Colon (tissue), 2 donors: ENCODE data around the gene CHSY1.

Experiments used
- FAIRE-seq: peaks from 2 replicates; lab custom pipeline; 2012; peaks lifted over from hg19 to GRCh38; lab: Jason Lieb, UNC
- donor health status: control.
- donor health status: control.

Gene CHSY1

DNA sequence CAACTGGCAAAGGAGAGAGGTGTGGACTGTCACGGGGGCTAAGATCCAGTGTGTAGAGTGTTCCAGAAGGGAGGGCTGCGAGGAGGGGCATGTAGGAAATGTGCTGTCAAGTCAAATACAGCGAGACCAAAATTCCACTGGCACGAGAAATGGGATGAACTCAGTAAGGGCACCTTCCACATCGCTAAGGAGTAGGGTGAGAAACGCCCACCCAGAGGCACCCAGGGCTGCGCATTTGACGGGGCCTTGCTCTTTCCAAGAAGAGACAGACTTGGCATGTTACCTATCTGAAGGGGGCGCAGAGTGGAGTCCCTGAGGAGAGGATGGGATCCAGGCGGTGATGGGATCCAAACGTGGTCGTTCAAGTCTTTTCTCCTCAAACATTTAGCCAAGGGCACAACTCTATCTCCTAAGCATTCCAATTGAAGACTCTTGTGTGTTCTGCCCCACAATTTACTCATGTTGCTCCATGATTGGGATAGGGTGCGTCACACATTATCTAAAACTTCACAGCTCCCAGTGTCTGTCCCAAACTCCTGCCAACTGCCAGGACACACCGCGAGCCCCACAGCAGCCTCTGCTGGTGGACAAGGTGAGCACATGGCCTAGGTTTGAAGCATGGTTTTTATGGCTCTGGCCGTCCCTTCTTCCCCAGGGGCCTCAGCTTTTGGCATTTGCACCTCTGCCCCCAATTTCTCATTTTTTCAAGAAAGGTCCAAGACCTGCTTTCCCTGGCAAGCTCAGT, 17.8 kb upstream of the CHSY1 start:
- FAIRE-seq: no peak

DNA sequence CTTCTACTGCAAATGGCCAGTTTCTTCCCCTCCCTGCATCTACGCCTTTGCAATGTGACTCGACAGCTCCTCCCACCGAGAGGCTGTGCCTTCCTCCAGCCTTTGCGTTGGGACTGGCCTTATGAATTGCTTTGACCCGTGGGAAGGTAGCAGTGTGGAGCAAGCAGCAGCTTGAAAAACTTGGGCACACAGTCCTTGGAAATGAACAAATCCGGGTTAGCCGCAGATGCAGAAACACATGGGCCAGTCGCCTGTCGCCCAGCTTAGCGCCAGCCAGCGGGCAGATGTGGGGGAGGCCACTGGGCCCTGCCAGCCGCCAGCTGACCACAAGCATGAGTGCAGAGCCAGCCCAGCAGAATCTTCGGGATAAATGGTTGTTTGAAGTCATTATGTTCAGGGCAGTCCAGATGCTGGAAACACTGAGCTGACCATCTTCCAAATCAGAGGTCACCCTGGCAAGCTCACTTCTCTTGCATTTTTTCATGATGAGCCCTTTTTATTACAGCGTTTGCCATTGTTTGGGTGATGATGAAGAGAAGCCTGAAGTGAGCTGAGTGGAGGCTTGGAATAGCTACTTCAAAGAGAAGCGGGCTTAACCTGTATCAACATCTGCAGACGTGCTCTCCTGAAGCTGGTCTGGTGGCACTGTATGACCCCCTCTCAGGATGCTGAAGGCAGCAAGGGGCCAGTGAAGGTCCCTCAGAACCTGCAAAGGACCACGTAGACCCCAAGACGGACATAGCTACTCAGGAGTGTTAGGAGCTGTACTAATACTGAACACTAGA, 15.7 kb upstream of the CHSY1 start:
- FAIRE-seq: no peak

DNA sequence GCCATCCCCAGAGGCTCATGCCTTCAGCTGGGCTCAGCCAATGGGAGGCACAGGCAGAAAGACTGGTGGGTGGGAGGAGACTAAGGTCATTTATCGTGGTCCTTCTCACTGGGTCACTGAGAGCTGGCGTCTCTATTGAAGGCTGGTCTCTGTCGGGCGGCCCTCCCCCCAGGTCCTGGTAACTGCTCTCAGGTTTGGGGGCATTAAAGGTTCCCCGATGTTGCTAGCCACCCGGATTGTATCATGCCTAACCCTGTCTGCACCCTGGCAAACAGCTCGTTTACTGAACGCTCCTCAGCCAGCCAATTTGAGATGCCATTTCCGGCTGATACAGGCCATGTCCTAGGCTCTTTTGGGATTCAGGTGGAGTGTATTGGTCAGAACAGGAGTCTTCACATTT, 14.9 kb upstream of the CHSY1 start:
- no peak for FAIRE-seq

DNA sequence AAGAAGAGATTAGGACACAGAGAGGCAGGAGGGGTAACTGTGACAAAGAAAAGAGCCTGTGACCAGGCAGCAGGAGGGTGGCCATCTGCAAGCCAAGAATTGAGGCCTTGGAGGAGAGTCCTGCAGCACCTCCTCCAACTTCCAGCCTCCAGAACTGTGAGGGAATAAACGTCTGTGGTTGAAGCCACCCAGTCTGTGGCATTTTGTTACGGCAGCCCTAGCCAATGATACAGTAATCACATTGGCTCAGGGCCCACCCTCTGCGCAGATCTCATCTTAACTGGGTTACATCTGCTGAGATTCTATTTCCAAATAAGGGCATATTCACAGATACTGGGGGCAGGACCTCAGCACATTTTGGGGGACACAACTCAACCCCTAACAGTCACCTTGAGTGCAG, 14.2 kb upstream of the CHSY1 start:
- no peak for FAIRE-seq

DNA sequence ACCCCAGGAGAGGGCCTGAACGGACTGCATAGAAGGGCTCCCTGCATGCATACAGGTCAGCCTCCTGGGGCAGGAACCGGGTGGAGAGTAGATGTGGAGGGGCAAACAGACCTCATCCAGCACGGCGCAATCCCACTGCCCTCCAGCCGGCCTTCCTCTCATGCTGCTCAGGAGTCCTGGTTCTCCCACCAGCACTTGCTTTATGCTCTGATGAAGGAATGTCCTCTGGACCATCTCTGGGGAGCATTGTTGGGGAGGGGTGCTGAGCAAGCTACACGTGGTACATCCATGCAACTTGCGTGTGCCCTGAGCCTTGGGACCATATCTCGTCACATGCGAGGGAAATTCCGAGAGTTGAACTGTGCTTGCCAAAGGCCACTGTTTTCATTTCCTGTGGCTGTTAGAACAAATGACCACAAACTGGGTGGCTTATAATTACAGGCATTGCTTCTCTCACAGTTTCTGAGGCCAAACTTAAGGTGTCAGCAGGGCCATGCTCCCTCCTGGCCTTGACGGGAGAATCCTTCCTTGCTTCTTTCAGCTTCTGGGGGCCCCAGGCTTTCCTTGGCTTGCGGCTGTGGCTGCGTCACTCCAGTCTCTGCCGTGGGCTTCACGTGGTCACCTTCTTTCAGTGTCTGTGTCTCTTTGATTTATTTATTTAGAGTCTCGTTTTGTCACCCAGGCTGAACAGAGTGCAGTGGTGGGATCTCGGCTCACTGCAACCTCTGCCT, 13.2 kb upstream of the CHSY1 start:
- no peak for FAIRE-seq

DNA sequence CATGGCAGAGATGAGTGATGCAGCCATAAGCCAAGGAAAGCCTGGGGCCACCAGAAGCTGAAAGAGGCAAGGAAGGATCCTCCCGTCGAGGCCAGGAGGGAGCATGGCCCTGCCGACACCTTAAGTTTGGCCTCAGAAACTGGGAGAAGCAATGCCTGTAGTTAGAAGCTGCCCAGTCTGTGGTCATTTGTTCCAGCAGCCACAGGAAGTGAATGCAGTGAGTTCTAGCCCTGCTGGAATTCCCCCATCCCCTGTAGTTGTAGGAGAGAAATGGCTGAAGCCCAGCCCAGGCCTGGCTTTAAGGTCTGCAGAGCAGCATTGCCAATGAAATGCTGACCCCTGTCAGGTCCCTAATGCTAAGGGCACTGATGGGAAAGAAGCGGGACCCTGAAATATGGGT, 12.2 kb upstream of the CHSY1 start:
- FAIRE-seq: no peak

DNA sequence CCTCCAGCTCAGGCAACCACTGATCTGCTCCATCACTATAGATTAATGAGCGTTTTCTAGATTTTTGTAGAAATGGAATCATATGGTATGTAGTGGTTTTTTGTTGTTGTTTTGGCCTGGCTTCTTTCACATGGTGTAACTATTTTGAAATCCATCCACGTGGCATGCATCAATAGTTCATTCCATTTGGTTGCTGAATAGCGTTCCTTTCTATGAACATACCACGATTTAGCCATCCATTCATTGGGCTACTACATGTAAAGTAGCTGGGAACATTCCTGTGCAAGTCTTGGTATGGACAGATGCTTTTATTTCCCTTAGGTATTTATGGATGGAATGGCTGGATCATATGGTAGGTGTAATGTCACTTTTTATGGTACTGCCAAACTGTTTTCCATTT, 10.7 kb upstream of the CHSY1 start:
- no peak for FAIRE-seq

DNA sequence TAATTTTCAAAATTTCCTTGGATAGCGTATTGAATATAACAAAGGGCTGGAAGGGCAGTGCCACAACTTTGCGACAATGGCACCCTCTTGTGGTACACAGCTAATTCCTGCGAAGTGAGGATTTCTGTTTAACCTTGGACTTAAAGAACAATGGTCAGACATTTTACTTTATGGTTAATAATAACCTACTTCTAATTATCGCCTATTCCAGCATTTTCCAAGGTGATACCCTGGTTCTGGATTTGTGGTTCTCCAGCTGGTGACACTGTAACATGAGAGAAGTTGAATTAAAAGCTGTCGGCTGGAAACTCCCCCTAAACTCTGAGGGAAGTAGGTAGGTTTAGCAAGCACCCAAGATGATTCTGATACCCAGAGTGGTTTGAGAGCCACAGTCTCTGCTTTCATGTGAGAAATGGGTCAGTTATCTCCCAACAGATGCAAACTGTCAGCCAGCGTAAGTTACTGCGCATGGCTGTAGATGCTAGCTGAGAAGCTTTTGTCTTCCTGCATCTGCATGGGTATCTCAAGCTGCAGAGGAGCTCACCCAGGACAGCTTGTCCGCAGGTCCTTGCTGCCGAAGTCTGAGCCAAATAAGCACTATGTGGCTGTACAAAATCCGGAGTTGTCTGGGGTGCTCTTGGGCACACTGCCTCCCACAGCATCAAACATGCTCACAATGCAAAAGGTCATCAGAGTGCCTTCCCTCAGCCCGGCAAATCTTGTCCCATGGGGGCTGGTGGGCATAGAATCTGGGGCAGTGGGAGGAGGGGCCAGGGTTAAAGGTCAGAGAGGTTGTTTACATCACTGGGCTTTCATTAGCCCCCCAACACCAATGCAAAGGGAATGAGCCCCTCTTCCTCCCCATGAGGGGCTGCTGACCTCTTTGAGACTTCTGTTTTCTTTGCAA, 6.6 kb upstream of the CHSY1 start:
- FAIRE-seq: no peak

DNA sequence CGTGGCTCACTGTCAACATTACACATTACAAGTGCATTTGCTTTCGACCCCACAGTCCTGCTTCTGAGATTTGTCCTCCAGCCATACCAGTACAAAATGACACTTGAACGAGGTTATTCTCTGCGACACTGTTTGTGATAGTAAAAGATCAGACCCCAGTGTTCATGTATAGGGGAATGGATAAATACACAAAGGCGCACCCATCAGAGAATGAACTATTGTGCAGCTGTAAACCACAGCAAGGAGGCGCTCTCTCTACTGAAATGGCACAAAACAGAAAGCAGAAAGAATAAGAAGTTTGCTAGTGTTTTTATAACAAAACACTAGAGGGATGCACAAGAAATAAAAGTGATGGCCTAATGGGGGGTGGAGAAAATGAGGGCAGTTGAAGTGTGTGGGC, 4.9 kb upstream of the CHSY1 start:
- no peak for FAIRE-seq

DNA sequence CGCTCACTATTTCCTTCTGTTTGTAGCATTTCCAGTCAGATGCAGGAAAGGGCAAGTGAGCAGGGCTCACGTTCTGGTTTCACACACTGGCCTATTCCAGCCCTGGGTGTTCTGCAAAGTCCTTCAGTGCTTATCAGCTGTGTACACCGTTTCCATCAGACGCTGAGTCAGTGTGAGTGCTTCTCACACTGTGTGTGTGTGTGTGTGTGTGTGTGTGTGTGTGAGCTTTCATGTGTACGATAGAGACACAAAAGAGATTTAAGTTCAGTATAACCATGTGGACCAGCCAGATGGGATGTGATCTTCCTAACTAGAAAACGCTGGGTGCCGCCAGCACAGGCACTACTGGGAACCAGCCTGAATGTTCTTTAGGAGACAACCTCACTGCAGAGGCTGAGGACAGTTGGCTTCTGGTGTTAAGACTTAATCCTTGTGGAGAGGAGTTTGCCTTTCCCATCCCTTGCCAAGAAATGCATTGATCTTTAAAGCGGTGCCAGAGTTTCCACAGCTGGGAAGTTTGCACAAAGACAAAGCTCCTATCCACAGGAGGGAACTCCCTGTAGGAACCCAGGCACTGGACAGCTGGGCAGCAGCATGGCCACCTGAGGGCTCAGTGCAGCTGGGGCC, 3.9 kb upstream of the CHSY1 start:
- no peak for FAIRE-seq

DNA sequence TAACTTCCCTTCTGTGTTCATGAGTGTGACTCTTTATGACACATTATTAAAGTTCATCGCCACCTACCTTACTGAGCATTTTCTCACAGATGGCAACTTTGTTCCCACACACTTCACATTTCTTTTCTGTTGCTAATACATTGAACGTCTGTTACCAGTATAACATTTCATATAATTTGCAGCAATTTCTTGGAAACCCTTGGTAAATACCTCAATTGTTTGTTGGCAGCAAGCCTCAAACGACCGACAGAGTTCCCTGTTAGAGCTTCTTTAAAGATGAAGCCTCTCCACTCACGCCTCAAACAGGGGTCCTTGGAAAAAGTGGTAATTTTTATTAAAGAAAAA, 3.2 kb upstream of the CHSY1 start:
- FAIRE-seq: no peak

DNA sequence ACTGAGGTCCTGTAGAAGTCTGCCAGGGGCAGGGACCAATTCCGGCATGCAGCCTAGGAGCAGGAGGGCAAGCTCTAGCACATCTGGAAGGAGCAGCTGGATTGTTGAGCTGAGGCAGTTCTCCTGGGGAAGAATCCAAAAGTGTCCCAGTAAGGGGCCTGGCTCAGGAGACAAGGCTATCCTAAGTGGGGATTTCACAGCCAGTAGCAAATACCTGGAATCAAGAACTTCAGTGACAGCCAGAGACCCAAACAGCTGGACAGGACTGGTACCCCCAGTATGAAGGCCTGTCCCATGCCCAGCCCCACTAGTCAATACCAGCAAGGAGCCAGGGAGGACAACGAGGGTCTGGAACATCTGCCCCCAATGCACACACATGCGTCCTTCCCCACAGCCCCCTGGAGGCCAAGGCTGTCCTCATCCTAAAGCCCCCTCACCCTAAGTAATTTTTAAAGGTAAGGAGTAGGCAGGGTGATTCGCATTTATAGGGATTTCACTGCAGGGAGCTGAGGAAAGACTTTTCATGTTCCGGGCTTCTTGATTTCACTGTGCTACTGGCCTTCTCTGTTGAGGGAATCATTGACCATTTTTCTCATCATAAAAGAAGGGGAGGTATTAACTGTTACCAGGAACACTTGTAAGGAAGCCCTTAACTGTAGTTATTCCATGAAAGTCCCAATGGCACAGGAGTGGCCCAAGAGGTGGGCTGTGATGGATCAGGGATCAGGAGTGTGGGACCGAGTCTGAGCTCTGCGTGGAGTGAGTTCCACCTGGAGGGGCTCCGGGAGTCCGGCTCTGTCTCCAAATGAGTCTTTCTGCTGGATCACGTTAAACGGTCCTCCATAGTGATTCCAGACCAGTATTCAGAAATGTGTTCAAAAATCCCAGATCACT, 2.6 kb upstream of the CHSY1 start:
- no peak for FAIRE-seq

DNA sequence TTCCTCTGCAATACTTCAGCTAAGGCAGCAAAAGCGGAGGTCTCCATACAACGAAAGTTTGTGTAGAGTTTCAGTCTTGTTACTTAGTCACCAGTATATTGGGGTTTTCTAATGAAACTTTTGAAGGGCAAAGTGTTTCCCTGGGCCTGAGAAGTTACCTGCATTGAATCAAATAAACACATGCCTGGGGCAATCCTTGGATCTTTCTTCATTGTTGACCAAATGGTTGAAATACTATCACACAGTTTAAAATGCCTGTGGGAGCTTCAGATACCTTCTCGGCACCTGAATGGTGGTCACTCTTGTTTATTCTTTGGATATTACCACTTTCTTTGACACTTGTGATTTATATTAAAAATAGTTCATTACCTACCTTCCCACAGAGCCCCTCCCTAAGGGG, 988 bp upstream of the CHSY1 start:
- FAIRE-seq: no peak

DNA sequence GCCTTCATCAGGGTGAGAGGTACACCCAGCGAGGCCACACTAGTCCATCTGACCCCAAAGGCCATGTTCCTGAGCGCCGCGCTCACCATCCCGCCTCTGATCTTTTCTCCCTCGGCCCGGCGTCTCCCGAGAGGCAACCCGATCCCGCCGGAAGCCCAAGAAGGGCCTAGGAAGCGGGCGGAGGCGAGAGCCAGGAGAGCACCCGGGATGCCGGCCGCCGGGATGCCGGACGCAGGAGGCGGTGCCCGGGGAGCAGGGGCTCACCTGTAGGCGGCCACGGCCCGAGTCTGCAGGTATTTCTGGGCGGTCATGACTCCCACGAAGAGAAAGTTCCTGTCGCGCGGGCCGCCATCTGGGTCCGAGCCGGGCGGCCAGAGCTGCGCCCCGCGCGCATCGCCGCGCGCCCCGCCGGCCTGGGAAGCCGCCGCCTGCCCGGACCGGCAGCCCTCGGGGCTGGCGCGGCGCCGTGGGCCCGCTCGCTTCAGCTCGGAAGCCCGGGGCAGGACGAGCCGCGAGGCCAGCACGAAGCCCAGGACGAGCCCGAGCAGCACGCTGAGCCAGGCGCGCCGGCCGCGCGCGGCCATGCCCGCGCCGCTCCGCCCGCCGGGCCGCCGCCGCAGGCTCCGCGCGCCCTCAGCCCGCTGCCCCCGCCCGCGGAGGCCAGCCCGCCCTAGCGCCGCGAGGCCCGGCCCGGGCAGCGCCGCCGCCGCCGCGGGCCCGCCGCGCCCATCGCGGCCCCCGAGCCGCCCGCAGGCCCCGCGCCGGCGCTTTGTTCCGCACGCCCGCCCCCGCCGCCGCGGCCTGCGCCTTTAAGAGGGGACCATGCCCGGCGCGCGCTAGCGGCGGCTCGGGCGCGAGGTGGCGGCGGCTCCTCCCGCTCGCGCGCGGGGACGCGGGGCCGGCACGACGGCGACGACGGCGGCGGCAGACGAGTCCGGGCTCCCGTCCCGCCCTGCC, 697 bp downstream of the CHSY1 start:
- FAIRE-seq: no peak

DNA sequence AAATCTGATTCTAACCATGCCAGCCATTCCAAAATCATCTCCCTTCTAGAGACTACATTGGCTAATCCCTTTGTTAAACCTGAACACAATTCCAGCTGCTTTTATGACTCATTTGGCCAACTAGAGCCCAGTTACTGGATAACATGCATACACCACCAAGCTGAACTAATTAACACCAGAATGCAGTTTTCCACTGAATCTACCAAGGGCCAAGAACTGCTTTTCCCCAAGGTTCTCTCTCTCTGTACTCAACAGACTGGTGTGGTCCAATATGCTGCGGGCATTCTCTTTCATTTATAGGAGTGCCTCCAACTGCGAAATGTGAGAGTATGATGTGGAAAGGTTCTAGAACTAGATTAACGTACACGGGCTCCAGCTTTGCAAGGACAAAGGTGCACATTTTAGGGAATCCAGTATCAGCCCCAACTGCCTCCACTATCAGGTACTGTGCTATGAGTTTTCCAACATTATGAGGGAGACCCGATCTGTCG, 1.5 kb downstream of the CHSY1 start:
- FAIRE-seq: no peak

DNA sequence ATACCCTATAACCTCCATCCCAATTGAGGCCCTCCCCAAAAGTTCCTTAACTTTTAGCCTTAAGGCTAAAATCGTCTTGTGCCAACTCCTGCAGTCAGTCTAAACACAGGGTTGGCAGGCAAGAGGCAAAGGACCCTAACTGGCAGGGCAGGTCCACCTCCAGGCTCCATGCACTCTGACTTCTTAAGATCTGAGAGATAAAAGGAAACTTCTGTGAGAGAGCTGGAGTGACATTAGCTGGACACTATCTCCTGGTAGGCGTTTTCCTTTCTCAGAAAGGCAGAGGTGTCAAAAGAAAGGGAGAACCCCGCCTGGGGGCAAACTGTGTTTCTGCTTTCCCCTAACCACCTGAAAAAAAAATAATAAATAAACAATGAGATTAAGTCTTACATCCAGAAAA, 3.6 kb downstream of the CHSY1 start:
- no peak for FAIRE-seq

DNA sequence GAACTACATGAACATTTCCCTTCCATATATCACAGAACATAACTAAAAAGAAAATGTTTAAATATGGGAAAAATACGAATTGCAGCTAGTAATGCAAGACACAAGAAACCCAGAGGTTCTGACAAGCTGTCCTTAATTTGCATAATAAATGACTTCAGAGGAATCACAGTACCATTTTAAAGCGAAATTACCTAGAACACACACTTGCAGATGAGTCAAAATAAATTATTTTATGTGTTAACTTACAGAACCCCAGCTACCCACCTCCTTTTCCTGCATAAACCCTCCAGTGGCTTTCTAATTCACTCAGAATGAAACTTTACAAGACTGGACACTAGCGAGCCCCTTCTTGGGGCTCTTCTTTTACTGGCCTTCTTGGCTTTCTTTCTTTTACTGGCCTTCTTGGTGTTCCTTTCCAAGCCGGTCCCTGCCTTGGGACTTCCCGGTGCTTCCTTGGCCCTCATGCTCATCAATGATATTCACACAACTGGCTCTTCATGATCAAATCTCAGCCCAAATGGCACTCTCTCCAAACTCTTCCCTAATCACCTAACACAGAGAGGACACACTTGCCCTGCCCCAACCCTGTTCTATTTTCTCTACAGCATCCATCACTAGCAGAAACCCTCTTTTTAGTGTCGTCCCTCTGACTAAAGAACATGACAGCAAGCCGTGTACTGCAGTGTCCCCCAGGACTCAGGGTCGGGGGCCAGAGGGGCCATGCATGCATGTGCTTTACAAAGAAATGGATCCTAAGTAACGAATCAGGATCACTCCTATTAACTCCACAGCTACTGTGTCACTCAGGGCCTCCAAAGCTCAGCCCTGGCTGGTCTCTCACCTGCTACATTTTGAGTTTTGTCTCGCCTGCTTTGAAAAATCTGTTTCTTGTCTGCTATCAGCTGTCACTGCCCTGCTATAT, 4.8 kb downstream of the CHSY1 start:
- FAIRE-seq: no peak

DNA sequence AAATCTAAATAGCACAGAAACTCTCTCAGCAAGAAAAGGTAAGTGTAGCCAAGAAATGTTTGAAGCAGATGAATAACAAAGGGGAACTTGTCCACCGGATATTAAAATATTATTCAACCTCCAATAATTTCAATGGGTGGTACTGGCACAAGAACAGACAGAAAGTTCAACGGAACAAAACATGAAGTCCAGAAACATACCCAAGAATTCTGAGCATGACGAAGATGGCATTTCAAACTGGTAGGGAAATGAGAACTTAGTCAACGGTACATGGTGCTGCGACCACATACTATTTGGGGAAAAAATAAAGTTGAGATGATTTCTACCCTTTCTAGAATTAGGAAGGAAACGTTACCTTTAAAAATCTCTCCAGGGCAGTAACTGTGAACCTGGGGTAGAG, 5.5 kb downstream of the CHSY1 start:
- FAIRE-seq: no peak
